A549 (cell line): ENCODE results near the gene ZFAND2B.

Source experiments
- CHD4 ChIP-seq: fragments of 200-600 bp; sonication (generic); IDR thresholded peaks from 2 replicates; pipeline ENCODE4 v1.6.1; 2016; ENCODE audit warnings: antibody characterized with exemption, mild to moderate bottlenecking, borderline replicate concordance
- EP300 ChIP-seq, 2 experiments: fragments of >200 bp; sonication (Bioruptor Twin); formaldehyde crosslinking; IDR thresholded peaks; 2 replicates in 1 of 2; 3 replicates in 1 of 2; pipeline ENCODE4 v1.6.1; 2016 to 2017
- ESRRA ChIP-seq: fragments of 150-350 bp; IDR thresholded peaks from 2 replicates; pipeline ENCODE4 v1.6.1; 2014; ENCODE audit warnings: mild to moderate bottlenecking, low read length, borderline replicate concordance
- NFE2L2 ChIP-seq: fragments of 150-350 bp; conservative IDR thresholded peaks from 2 replicates; pipeline ENCODE4 v1.6.1; 2014; ENCODE audit warnings: low read length
- PHF8 ChIP-seq: fragments of 200-600 bp; sonication (generic); IDR thresholded peaks from 2 replicates; pipeline ENCODE4 v1.6.1; 2016; ENCODE audit warnings: low read depth, mild to moderate bottlenecking, antibody characterized with exemption, moderate library complexity, borderline replicate concordance
- POLR2A ChIP-seq: IDR thresholded peaks from 2 replicates; pipeline ENCODE4 v1.6.1; 2012; ENCODE audit warnings: mild to moderate bottlenecking, low read length
- RAD21 ChIP-seq, 2 experiments: fragments of >200 bp in 1 of 2; sonication (Bioruptor Twin) in 1 of 2; formaldehyde crosslinking in 1 of 2; IDR thresholded peaks in 1 of 2; conservative IDR thresholded peaks in 1 of 2; 2 replicates in 1 of 2; 3 replicates in 1 of 2; pipeline ENCODE4 v1.6.1; 2012 to 2018; ENCODE audit warnings: inconsistent platforms in 1 of 2
- RNF2 ChIP-seq: fragments of 200-600 bp; sonication (generic); IDR thresholded peaks from 2 replicates; pipeline ENCODE4 v1.6.1; 2016; ENCODE audit warnings: low read depth, mild to moderate bottlenecking, antibody characterized with exemption, moderate library complexity, borderline replicate concordance
- SMC3 ChIP-seq: fragments of >200 bp; sonication (Bioruptor Twin); formaldehyde crosslinking; IDR thresholded peaks from 3 replicates; pipeline ENCODE4 v1.6.1; 2018; ENCODE audit warnings: inconsistent platforms
- TF ChIP-seq, protein P1 (sequence below): fragments of >200 bp; sonication (Bioruptor Twin); formaldehyde crosslinking; IDR thresholded peaks from 3 replicates; pipeline ENCODE4 v1.5.1; 2016
- TF ChIP-seq, protein P2 (sequence below): IDR thresholded peaks from 2 replicates; pipeline ENCODE4 v1.6.1; 2012

DNA sequence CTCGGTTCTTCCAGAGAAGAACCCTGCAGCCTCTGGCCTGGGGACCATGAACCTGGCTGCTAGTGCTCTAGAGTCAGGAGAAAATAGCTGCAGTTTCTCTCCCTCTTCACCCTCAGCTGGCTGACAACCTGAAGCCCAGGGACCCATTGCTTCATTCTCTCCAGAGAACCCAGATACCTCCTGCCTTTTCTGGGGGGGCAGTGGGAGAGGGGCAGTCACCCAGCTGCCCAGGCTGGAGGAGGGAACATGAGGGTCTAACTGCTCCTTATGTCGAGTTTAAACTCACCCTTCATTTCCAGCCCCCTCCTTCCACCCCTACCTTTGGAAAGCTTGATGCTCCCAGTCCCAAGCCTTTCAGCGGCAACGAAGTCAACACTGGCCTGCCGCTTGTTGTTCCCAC lies 7.6 kb upstream of the ZFAND2B start:
- TF ChIP-seq CHD4 (no peak), PHF8 (no peak), RAD21 (conservative IDR thresholded peaks at IDR 0.05 in 1 of 2, IDR thresholded peaks at IDR 0.05 in 1 of 2) (no peak), POLR2A (no peak), ESRRA (no peak), RNF2 (no peak), NFE2L2 (no peak), SMC3 (no peak), EP300 (IDR thresholded peaks at IDR 0.05) (no peak)
- TF ChIP-seq, protein P1, sequence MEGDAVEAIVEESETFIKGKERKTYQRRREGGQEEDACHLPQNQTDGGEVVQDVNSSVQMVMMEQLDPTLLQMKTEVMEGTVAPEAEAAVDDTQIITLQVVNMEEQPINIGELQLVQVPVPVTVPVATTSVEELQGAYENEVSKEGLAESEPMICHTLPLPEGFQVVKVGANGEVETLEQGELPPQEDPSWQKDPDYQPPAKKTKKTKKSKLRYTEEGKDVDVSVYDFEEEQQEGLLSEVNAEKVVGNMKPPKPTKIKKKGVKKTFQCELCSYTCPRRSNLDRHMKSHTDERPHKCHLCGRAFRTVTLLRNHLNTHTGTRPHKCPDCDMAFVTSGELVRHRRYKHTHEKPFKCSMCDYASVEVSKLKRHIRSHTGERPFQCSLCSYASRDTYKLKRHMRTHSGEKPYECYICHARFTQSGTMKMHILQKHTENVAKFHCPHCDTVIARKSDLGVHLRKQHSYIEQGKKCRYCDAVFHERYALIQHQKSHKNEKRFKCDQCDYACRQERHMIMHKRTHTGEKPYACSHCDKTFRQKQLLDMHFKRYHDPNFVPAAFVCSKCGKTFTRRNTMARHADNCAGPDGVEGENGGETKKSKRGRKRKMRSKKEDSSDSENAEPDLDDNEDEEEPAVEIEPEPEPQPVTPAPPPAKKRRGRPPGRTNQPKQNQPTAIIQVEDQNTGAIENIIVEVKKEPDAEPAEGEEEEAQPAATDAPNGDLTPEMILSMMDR, result no peak
- TF ChIP-seq, protein P2, sequence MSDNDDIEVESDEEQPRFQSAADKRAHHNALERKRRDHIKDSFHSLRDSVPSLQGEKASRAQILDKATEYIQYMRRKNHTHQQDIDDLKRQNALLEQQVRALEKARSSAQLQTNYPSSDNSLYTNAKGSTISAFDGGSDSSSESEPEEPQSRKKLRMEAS, result no peak
